ENCODE results near the gene SMIM3.
"Not testable (repeated sequence)": the region's sequence is repeated elsewhere in the genome, so short reads cannot be mapped to it uniquely, and the experiment has no call there.

Gene SMIM3

DNA sequence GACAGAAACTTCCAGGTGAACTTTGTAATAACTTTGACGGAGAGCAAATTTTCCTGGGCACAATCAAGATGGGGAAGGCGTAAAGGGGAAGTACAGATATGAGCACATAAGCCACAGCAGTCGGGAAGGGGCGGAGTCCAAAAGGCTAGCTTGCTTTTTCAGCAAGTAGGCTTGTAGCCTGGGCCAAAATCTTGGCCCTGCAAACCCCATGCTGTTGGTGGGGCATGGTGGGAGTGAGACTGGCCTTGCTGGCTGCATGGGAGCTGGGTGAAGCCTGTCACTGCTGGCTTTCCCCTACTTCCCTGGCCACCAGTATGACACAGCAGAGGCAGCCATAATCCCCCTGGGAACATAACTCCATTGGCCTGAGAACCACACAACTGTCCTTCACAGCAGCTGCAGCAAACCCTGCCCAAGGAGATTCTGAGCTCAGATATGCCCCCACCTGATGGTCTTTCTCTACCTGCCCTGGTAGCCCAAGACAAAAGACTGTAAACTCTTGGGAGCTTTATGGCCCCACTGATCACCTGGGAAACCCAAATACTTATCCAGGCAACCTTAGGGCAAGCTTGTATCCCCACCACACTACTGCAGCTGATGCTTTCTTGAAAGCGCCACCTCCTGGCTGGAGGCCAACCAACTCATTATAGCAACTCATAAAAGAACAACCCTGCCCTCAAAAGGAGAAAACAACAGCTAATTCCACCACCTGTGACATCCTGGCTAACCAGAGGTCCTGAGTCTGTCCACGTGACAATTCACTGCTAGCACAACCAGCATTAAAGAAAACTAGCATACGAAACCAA lies 43.8 kb upstream of the SMIM3 start:
- peaks cover 12 to 67% of the 10 kb centered on the region in 2 donors for H3K36me3 ChIP-seq (replicated peaks in 1 of 2; ENCODE audit: control insufficient read depth in 2 of 2, insufficient read depth in 2 of 2, low read length in 2 of 2)
- DNase-seq (ENCODE audit: low spot score): no peak
- WGBS, 2 donors (ENCODE audit: extremely low coverage in 2 of 2, insufficient read length in 2 of 2, insufficient replicate concordance in 1 of 2): no CpG with 5 or more reads among the region's 7 CpGs

DNA sequence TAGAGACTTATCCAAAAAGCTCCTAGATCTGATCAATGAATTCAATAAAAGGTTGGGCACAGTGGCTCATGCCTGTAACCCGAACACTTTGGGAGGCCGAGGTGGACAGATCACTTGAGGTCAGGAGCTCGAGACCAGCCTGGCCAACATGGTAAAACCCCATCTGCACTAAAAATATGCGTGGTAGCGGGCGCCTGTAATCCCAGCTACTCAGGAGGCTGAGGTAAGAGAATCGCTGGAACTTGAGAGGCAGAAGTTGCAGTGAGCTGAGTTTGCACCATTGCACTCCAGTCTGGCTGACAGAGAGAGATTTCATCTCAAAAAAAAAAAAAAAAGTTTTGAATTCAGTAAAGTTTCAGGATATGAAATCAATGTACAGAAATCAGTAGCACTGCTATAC lies 39.7 kb upstream of the SMIM3 start:
- peaks cover 0 to 28% of the 10 kb centered on the region in 2 donors for H3K9me3 ChIP-seq (replicated peaks in 1 of 2; ENCODE audit: control insufficient read depth in 2 of 2, insufficient read depth in 1 of 2, low read depth in 1 of 2, low read length in 2 of 2)
- H4K8ac ChIP-seq (ENCODE audit: low read depth, low read length): no peak overlapping the region
- no peaks in the 10 kb centered on the region for H3K27me3 ChIP-seq (ENCODE audit: control insufficient read depth in 3 of 3, insufficient read depth in 3 of 3, low read depth in 1 of 3, low read length in 3 of 3)
- no peak overlapping the region for H2BK12ac ChIP-seq (ENCODE audit: low read length)
- no CpG with 5 or more reads among the region's 7 CpGs for WGBS, 2 donors (ENCODE audit: extremely low coverage in 2 of 2, insufficient read length in 2 of 2, insufficient replicate concordance in 1 of 2)
- H3K18ac ChIP-seq (ENCODE audit: low read length): no peak overlapping the region
- H2BK15ac ChIP-seq (ENCODE audit: low read length): no peak overlapping the region
- peaks cover 3 to 52% of the 10 kb centered on the region in 2 donors for H3K36me3 ChIP-seq (replicated peaks in 1 of 2; ENCODE audit: control insufficient read depth in 2 of 2, insufficient read depth in 2 of 2, low read length in 2 of 2)
- no peak overlapping the region for H3K27ac ChIP-seq (replicated peaks; ENCODE audit: low read length)
- no peaks in the 10 kb centered on the region for H3K4me1 ChIP-seq (ENCODE audit: control insufficient read depth in 2 of 2, insufficient read depth in 1 of 2, low read depth in 1 of 2, low read length in 2 of 2)
- H3K4me3 ChIP-seq (ENCODE audit: low read length in 2 of 2): no peak overlapping the region
- no peak overlapping the region for H2BK5ac ChIP-seq (ENCODE audit: low read length)
- no peak overlapping the region for H2BK120ac ChIP-seq (ENCODE audit: low read depth, low read length)
- DNase-seq (ENCODE audit: low spot score): no peak
- H3K23ac ChIP-seq (ENCODE audit: low read depth, low read length, poor library complexity): no peak overlapping the region
- H3K9ac ChIP-seq (ENCODE audit: low read depth, low read length, poor library complexity): no peak overlapping the region
- H3K79me1 ChIP-seq (ENCODE audit: low read depth, low read length): peaks cover 3% of the 10 kb centered on the region
- no peak overlapping the region for H3K14ac ChIP-seq (ENCODE audit: low read length)
- no peak overlapping the region for H2AFZ ChIP-seq (ENCODE audit: low read length)
- no peak overlapping the region for H3K4me2 ChIP-seq (ENCODE audit: insufficient read depth, low read length, poor library complexity, severe bottlenecking)
- H4K91ac ChIP-seq (ENCODE audit: low read depth, low read length, poor library complexity): no peak overlapping the region
- no peak overlapping the region for H3K4ac ChIP-seq (ENCODE audit: low read length)
- H2AK5ac ChIP-seq (ENCODE audit: low read depth, low read length): no peak overlapping the region

More for the DNA sequence above, 43.8 kb upstream of the SMIM3 start:
- Histone ChIP-seq H3K4me1 (ENCODE audit: control insufficient read depth in 2 of 2, insufficient read depth in 1 of 2, low read depth in 1 of 2, low read length in 2 of 2) (no peaks in the 10 kb centered on the region), H3K9me3 (replicated peaks in 1 of 2; ENCODE audit: control insufficient read depth in 2 of 2, insufficient read depth in 1 of 2, low read depth in 1 of 2, low read length in 2 of 2) (peaks cover 0 to 22% of the 10 kb centered on the region in 2 donors), H3K4ac (ENCODE audit: low read length) (no peak overlapping the region), H3K9ac (ENCODE audit: low read depth, low read length, poor library complexity) (no peak overlapping the region), H2BK120ac (ENCODE audit: low read depth, low read length) (no peak overlapping the region), H3K27ac (replicated peaks; ENCODE audit: low read length) (no peak overlapping the region), H2AFZ (ENCODE audit: low read length) (no peak overlapping the region), H3K79me1 (ENCODE audit: low read depth, low read length) (peaks cover 5% of the 10 kb centered on the region), H2BK12ac (ENCODE audit: low read length) (no peak overlapping the region), H3K18ac (ENCODE audit: low read length) (no peak overlapping the region), H4K8ac (ENCODE audit: low read depth, low read length) (no peak overlapping the region), H4K91ac (ENCODE audit: low read depth, low read length, poor library complexity) (no peak overlapping the region), H3K14ac (ENCODE audit: low read length) (no peak overlapping the region), H3K27me3 (ENCODE audit: control insufficient read depth in 3 of 3, insufficient read depth in 3 of 3, low read depth in 1 of 3, low read length in 3 of 3) (no peaks in the 10 kb centered on the region), H3K4me3 (ENCODE audit: low read length in 2 of 2) (no peak overlapping the region), H3K4me2 (ENCODE audit: insufficient read depth, low read length, poor library complexity, severe bottlenecking) (no peak overlapping the region), H2AK5ac (ENCODE audit: low read depth, low read length) (no peak overlapping the region), H3K23ac (ENCODE audit: low read depth, low read length, poor library complexity) (no peak overlapping the region), H2BK5ac (ENCODE audit: low read length) (no peak overlapping the region), H2BK15ac (ENCODE audit: low read length) (no peak overlapping the region)

DNA sequence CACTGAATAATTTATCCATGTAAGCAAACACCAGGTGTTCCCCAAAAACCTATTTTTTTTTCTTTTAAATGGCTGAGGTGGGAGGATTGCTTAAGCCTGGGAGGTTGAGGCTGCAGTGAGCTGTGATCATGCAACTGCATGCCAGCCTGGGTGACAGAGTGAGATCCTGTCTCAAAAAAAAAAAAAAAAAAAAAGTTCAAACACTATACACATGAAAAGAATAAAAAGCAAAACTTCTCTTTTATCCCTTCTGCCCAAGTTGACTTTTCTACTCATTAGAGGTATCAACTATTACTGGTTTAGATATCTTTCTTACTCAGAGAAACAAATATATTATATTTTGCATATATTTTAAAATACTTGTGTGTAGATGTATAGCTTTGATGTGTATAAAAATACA lies 37.6 kb upstream of the SMIM3 start:
- no peak overlapping the region for H2BK5ac ChIP-seq (ENCODE audit: low read length)
- no peak overlapping the region for H4K8ac ChIP-seq (ENCODE audit: low read depth, low read length)
- no peak overlapping the region for H2BK15ac ChIP-seq (ENCODE audit: low read length)
- H3K18ac ChIP-seq (ENCODE audit: low read length): no peak overlapping the region
- no peak overlapping the region for H2BK12ac ChIP-seq (ENCODE audit: low read length)
- H2AFZ ChIP-seq (ENCODE audit: low read length): no peak overlapping the region
- H3K14ac ChIP-seq (ENCODE audit: low read length): no peak overlapping the region
- H3K9ac ChIP-seq (ENCODE audit: low read depth, low read length, poor library complexity): no peak overlapping the region
- no peak overlapping the region for H3K23ac ChIP-seq (ENCODE audit: low read depth, low read length, poor library complexity)
- H4K91ac ChIP-seq (ENCODE audit: low read depth, low read length, poor library complexity): no peak overlapping the region
- peaks cover 0 to 20% of the 10 kb centered on the region in 2 donors for H3K9me3 ChIP-seq (replicated peaks in 1 of 2; ENCODE audit: control insufficient read depth in 2 of 2, insufficient read depth in 1 of 2, low read depth in 1 of 2, low read length in 2 of 2)
- H2AK5ac ChIP-seq (ENCODE audit: low read depth, low read length): no peak overlapping the region
- H2BK120ac ChIP-seq (ENCODE audit: low read depth, low read length): no peak overlapping the region
- no peak overlapping the region for H3K4me2 ChIP-seq (ENCODE audit: insufficient read depth, low read length, poor library complexity, severe bottlenecking)
- peaks cover 3 to 31% of the 10 kb centered on the region in 2 donors for H3K36me3 ChIP-seq (replicated peaks in 1 of 2; ENCODE audit: control insufficient read depth in 2 of 2, insufficient read depth in 2 of 2, low read length in 2 of 2)
- no peaks in the 10 kb centered on the region for H3K4me1 ChIP-seq (ENCODE audit: control insufficient read depth in 2 of 2, insufficient read depth in 1 of 2, low read depth in 1 of 2, low read length in 2 of 2)
- H3K27ac ChIP-seq (replicated peaks; ENCODE audit: low read length): no peak overlapping the region
- H3K4me3 ChIP-seq (ENCODE audit: low read length in 2 of 2): no peak overlapping the region
- no peaks in the 10 kb centered on the region for H3K79me1 ChIP-seq (ENCODE audit: low read depth, low read length)
- H3K4ac ChIP-seq (ENCODE audit: low read length): no peak overlapping the region
- DNase-seq (ENCODE audit: low spot score): no peak
- H3K27me3 ChIP-seq (ENCODE audit: control insufficient read depth in 3 of 3, insufficient read depth in 3 of 3, low read depth in 1 of 3, low read length in 3 of 3): no peaks in the 10 kb centered on the region

DNA sequence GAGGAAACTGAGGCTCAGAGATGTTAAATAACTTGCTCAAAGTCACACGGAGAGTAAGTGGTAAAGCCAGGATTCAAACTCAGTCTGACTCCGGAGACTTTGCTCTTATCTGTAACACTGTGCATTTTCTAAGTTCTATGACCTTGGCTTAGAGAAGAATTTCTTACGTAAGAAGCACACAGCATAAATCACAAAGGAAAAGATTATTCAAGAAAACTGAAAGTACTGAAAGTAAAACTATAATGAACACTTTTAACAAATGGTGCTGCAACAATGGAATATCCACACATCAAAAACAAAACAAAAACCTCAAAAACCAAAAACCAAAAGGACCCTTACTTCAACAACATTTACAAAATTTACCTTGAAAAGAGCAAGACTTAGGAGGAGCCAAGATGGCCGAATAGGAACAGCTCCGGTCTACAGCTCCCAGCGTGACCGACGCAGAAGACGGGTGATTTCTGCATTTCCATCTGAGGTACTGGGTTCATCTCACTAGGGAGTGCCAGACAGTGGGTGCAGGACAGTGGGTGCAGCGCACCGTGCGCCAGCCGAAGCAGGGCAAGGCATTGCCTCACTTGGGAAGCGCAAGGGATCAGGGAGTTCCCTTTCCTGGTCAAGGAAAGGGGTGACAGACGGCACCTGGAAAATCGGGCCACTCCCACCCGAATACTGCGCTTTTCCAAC lies 36.0 kb upstream of the SMIM3 start:
- no CpG with 5 or more reads among the region's 18 CpGs for WGBS, 2 donors (ENCODE audit: extremely low coverage in 2 of 2, insufficient read length in 2 of 2, insufficient replicate concordance in 1 of 2)
- H2AK5ac ChIP-seq (ENCODE audit: low read depth, low read length); H3K4me3 ChIP-seq (ENCODE audit: low read length in 2 of 2): not testable (repeated sequence)

More for the DNA sequence above, 36.0 kb upstream of the SMIM3 start:
- H3K36me3 ChIP-seq (replicated peaks in 1 of 2; ENCODE audit: control insufficient read depth in 2 of 2, insufficient read depth in 2 of 2, low read length in 2 of 2): peaks cover 3 to 30% of the 10 kb centered on the region in 2 donors
- not testable (repeated sequence) for H2BK12ac ChIP-seq (ENCODE audit: low read length); H2BK15ac ChIP-seq (ENCODE audit: low read length); H3K79me1 ChIP-seq (ENCODE audit: low read depth, low read length); H3K23ac ChIP-seq (ENCODE audit: low read depth, low read length, poor library complexity); DNase-seq (ENCODE audit: low spot score); H3K27me3 ChIP-seq (ENCODE audit: control insufficient read depth in 3 of 3, insufficient read depth in 3 of 3, low read depth in 1 of 3, low read length in 3 of 3); H3K4me1 ChIP-seq (ENCODE audit: control insufficient read depth in 2 of 2, insufficient read depth in 1 of 2, low read depth in 1 of 2, low read length in 2 of 2); H4K91ac ChIP-seq (ENCODE audit: low read depth, low read length, poor library complexity); H3K27ac ChIP-seq (replicated peaks; ENCODE audit: low read length); H2AFZ ChIP-seq (ENCODE audit: low read length); H4K8ac ChIP-seq (ENCODE audit: low read depth, low read length); H2BK5ac ChIP-seq (ENCODE audit: low read length); H3K9me3 ChIP-seq (replicated peaks in 1 of 2; ENCODE audit: control insufficient read depth in 2 of 2, insufficient read depth in 1 of 2, low read depth in 1 of 2, low read length in 2 of 2); H3K18ac ChIP-seq (ENCODE audit: low read length); H3K4ac ChIP-seq (ENCODE audit: low read length); H3K14ac ChIP-seq (ENCODE audit: low read length); H3K4me2 ChIP-seq (ENCODE audit: insufficient read depth, low read length, poor library complexity, severe bottlenecking); H2BK120ac ChIP-seq (ENCODE audit: low read depth, low read length); H3K9ac ChIP-seq (ENCODE audit: low read depth, low read length, poor library complexity)

All from neuronal stem cell (in vitro differentiated cells).